Urothelium cell line (cell line): ENCODE results near the gene TNNT3.

ENCODE experiments used
- DNase-seq: peaks from one replicate; pipeline ENCODE4 v3.0.0; 2011; ENCODE audit warnings: low spot score, mixed read lengths
- FAIRE-seq: peaks from 2 replicates; lab custom pipeline; 2011; peaks lifted over from hg19 to GRCh38; lab: Jason Lieb, UNC

Gene TNNT3

GRCh38 chr11:1982873-1983600 lies 63.5 kb downstream of the TNNT3 start:
- FAIRE-seq = no peak

GRCh38 chr11:1983601-1983961 lies 64.1 kb downstream of the TNNT3 start:
- FAIRE-seq = no peak
- DNase-seq = no peak

More at GRCh38 chr11:1982873-1983600, 63.5 kb downstream of the TNNT3 start:
- DNase-seq = no peak

- no peak for DNase-seq
- FAIRE-seq = no peak
These were observed 67.5 kb downstream of the TNNT3 start for GRCh38 chr11:1987024-1987423.

- DNase-seq (no peak), FAIRE-seq (no peak)
These were observed 68.7 kb downstream of the TNNT3 start for GRCh38 chr11:1988174-1988573.
